ENCODE measurements around the gene RALBP1. TPM values are rescaled to one million over a fixed set of nuclear protein-coding genes. Genes with fewer than 3 reads are reported as not detected.
"Not testable (repeated sequence)": the region's sequence is repeated elsewhere in the genome, so short reads cannot be mapped to it uniquely, and the experiment has no call there.

The RALBP1 gene
- total RNA-seq = 100 to 1,000 TPM; 211 to 229 (median 224) TPM

DNA sequence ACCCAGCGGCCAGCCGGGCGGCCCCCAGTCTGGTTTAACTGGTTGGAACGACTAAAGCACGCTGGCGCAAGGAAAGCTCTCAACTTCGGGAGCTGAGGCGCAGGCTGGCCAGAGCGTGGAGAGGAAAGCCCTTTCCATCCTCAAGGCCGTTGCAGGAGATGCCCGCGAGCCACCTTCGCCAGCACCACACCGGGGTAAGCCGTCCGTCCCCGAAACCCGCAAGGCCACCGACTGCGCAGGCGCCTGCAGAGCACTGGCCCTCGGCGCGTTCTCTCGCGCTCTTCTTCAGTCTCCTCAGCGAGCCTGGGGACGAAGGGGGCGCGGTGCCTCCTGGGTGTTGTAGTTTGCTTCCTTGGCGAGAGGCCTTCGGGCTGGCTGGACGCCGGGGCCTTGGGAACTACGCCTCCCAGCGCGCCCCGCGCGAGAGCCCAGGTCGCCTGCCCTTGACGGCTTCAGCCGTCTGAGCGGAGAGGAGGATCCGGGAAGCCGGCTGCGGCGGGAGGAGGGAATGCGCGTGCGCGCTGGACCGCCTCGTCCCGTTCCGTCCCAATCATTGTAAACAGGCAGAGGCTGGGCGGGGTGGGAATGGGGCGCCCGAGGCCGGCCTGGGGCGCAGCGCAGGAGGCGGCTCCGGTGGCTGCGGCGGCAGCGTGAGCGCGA lies at the start of gene RALBP1:
Gene RALBP1 (plus strand): TSS at position 531 of the 660 bp plus-strand sequence. CDS start 37,533 bp downstream, outside the sequence.
- intact Hi-C loops (cut with DNase I; ENCODE audit: low total_unique reads) = no loop called here
- H3K4me3 ChIP-seq (ENCODE audit: low read depth, poor library complexity, severe bottlenecking) = peak within 1 kb of the TSS; percentile 89
- peak; percentile 99 to 100 for DNase-seq (ENCODE audit: low spot score in 2 of 2)
- 0% methylated on average over 12 to 27 of the region's 69 CpGs for WGBS, 2 donors
- peak in 1 of 2 donors; percentile 32 for TF ChIP-seq POLR2A (IDR thresholded peaks at IDR 0.05)
- TF ChIP-seq, protein P1, sequence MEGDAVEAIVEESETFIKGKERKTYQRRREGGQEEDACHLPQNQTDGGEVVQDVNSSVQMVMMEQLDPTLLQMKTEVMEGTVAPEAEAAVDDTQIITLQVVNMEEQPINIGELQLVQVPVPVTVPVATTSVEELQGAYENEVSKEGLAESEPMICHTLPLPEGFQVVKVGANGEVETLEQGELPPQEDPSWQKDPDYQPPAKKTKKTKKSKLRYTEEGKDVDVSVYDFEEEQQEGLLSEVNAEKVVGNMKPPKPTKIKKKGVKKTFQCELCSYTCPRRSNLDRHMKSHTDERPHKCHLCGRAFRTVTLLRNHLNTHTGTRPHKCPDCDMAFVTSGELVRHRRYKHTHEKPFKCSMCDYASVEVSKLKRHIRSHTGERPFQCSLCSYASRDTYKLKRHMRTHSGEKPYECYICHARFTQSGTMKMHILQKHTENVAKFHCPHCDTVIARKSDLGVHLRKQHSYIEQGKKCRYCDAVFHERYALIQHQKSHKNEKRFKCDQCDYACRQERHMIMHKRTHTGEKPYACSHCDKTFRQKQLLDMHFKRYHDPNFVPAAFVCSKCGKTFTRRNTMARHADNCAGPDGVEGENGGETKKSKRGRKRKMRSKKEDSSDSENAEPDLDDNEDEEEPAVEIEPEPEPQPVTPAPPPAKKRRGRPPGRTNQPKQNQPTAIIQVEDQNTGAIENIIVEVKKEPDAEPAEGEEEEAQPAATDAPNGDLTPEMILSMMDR (IDR thresholded peaks at IDR 0.05) = no peak

DNA sequence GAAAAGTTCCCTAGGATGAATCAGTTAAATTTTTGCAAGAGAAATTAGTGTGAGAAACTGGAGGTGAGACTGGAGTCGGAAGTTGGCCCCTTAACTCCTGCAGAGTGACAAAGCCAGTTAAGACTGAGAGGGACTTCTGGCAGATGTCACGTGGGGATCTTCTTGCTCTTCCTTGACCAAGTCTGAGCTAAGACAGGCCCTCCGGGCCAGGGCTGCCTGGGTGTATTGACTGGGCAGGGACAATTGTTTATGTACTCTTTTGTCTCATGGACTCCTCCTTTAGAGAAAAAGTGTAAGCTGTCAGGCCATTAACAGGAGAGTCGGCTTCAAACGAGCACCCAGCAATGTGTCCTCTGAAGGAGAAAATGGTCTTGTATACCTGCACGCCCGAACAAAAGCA lies 48.6 kb upstream of the RALBP1 start:
- TF ChIP-seq, protein P1 (IDR thresholded peaks at IDR 0.05) = no peak
- TF ChIP-seq POLR2A (IDR thresholded peaks at IDR 0.05) = no peak
- H3K4me3 ChIP-seq (ENCODE audit: low read depth, poor library complexity, severe bottlenecking) = no peak overlapping the region
- DNase-seq (ENCODE audit: low spot score in 2 of 2) = no peak
- 88 to 90% methylated on average over 7 of the region's 7 CpGs for WGBS, 2 donors
- intact Hi-C loops (cut with DNase I; ENCODE audit: low total_unique reads) = no loop called here

DNA sequence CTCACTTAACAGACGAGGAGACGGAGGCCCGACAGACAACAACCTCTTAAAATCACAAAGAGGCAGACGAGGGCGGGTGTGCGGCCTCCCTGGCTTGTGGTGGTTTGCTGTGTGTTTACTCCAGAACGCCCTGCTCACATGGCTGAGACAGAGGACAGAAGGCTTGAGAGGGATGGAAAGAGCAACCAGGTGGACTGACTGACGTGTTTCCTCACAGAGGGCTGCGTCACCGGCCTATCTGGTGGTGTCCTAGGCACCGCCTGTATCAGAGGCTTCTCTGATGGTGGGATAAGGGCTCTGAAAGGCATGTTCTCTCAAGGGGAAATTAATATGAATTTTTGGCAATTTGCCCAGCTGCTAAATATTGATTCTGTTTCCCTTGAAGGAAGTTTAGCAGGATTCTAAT lies 47.0 kb upstream of the RALBP1 start:
- no peak overlapping the region for H3K4me3 ChIP-seq (ENCODE audit: low read depth, poor library complexity, severe bottlenecking)
- DNase-seq (ENCODE audit: low spot score in 2 of 2) = peak in 1 of 2 donors; percentile 49
- WGBS, 2 donors = 62 to 69% methylated on average over 11 of the region's 11 CpGs
- TF ChIP-seq, protein P1 (IDR thresholded peaks at IDR 0.05) = no peak
- no peak for TF ChIP-seq POLR2A (IDR thresholded peaks at IDR 0.05)
- intact Hi-C loops (cut with DNase I; ENCODE audit: low total_unique reads) = no loop called here

DNA sequence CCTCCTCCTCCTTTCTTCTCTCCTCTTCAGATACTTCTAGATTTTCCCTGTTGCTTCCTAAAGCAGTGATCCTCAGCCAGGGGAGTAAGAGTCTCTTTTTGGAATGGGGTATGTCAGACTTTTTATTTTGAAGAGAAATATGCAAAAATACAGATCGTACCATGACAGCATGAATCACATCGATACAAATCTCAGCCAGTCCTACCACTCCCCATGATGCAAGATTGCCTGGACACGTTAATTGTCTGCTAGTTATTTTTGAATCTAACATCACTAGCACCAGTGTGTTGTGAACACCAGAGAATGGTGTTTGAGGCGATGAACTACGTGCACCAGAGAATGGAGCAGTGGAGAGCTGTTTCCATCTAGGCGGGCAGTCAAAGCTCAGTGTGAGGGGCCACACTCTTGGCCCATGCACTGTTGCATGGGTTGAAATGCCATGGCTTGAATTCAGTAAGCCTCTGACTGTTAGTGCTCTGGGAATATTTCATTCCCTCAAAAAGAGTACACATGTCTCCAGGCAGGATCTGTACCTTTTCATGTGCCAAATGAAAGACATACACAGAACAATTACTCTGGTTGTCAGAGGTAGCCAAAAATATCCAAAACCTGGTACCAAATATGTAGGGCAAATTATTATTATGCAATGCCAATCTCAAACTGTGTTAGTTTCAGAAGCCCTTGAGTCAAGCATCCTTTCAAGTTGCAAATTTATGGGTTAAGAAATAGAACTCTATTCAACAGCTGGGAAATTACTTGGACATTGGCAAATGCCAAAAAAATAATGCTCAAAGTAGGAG lies 46.3 kb upstream of the RALBP1 start:
- TF ChIP-seq, protein P1 (IDR thresholded peaks at IDR 0.05) = no peak
- no peak for TF ChIP-seq POLR2A (IDR thresholded peaks at IDR 0.05)
- DNase-seq (ENCODE audit: low spot score in 2 of 2) = peak in 1 of 2 donors; percentile 70
- no peak overlapping the region for H3K4me3 ChIP-seq (ENCODE audit: low read depth, poor library complexity, severe bottlenecking)
- intact Hi-C loops (cut with DNase I; ENCODE audit: low total_unique reads) = no loop called here
- 36 to 51% methylated on average over 6 of the region's 6 CpGs for WGBS, 2 donors

DNA sequence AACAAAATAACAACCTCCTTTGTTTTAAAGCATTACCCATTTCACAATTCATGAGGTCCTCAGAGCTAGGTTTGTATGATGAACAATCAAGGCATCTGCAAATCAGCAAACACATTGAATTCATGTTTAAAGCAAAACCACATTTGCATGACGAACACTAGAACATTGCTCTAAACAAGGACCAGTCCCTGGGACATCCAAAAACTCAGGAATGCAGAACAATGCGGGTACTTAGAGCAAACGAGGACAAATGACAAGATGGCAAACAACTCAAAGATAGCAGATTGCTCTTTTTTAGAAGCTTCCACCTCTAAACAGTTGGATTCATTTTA lies 45.7 kb upstream of the RALBP1 start:
- H3K4me3 ChIP-seq (ENCODE audit: low read depth, poor library complexity, severe bottlenecking) = no peak overlapping the region
- intact Hi-C loops (cut with DNase I; ENCODE audit: low total_unique reads) = no loop called here
- 18 to 30% methylated on average over 3 of the region's 3 CpGs for WGBS, 2 donors
- TF ChIP-seq, protein P1 (IDR thresholded peaks at IDR 0.05) = no peak
- no peak for TF ChIP-seq POLR2A (IDR thresholded peaks at IDR 0.05)
- no peak for DNase-seq (ENCODE audit: low spot score in 2 of 2)

DNA sequence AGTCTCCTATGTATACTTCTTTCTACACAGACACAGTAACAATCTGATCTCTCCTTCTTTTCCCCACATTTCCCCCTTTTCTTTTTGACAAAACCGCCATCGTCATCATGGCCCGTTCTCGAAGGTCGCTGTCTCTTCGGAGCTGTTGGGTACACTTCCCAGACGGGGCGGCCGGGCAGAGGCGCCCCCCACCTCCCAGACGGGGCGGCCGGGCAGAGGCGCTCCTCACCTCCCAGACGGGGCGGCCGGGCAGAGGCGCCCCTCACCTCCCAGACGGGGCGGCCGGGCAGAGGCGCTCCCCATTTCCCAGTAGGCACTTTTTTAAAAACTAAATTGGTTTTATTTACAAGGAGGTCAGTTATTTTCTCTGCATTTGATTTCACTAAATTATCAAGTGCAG lies 45.0 kb upstream of the RALBP1 start:
- DNase-seq (ENCODE audit: low spot score in 2 of 2); H3K4me3 ChIP-seq (ENCODE audit: low read depth, poor library complexity, severe bottlenecking); intact Hi-C loops (cut with DNase I; ENCODE audit: low total_unique reads): not testable (repeated sequence)
- 94 to 97% methylated on average over 22 of the region's 22 CpGs for WGBS, 2 donors
